Spleen (tissue), 7 donors: Measurements from ENCODE around the gene BPIFB2.

Source experiments
- CTCF ChIP-seq, 11 experiments: fragments of 200-600 bp in 7 of 11; fragments of 450-650 bp in 4 of 11; sonication (generic) in 4 of 11; IDR thresholded peaks in 8 of 11; conservative IDR thresholded peaks in 3 of 11; 1 replicate in 7 of 11; 2 replicates in 4 of 11; pipeline versions ENCODE4 v1.4.0 to v1.8.0; 2016 to 2021; ENCODE audit warnings: antibody characterized with exemption in 11 of 11, inconsistent platforms in 4 of 11, mild to moderate bottlenecking in 1 of 11
- POLR2A ChIP-seq, 3 donors: fragments of 450-650 bp; IDR thresholded peaks; one replicate each; pipeline ENCODE4 v1.5.1; 2017; ENCODE audit warnings: antibody characterized with exemption in 3 of 3, mild to moderate bottlenecking in 1 of 3
- POLR2AphosphoS5 ChIP-seq, 3 donors: sonication (generic); formaldehyde crosslinking; IDR thresholded peaks; one replicate each; pipeline ENCODE4 v1.5.1; 2017; ENCODE audit warnings: antibody characterized with exemption in 3 of 3
- donor health status: DM: no; HTN: no; CAD: no; lungs with moderate emphysema.
- donor health status: DM: no; HTN: no; CAD: no.
- donor health status: DM: no; HTN: no; CAD: no.

GRCh38 chr20:33042983-33043730 is 35.7 kb downstream of the BPIFB2 start:
- no peak for TF ChIP-seq POLR2A (IDR thresholded peaks at IDR 0.05)
- no peak for TF ChIP-seq CTCF (IDR thresholded peaks at IDR 0.05 in 8 of 11, conservative IDR thresholded peaks at IDR 0.05 in 3 of 11)
- TF ChIP-seq POLR2AphosphoS5 (IDR thresholded peaks at IDR 0.05): no peak
